Stimulated activated CD4-positive, alpha-beta T cell treated with anti-CD3 and anti-CD28 coated beads, TNF-alpha, amount 100 ng/mL, for 24 hours (primary cell): ENCODE data around the gene ABAT.
"Not testable (repeated sequence)": the region's sequence is repeated elsewhere in the genome, so short reads cannot be mapped to it uniquely, and the experiment has no call there.

Experiments
- DNase-seq, 3 experiments: peaks; one replicate each; pipeline ENCODE4 v3.0.0-alpha.2; 2020; ENCODE audit warnings: low read depth in 3 of 3

ABAT gene

DNA sequence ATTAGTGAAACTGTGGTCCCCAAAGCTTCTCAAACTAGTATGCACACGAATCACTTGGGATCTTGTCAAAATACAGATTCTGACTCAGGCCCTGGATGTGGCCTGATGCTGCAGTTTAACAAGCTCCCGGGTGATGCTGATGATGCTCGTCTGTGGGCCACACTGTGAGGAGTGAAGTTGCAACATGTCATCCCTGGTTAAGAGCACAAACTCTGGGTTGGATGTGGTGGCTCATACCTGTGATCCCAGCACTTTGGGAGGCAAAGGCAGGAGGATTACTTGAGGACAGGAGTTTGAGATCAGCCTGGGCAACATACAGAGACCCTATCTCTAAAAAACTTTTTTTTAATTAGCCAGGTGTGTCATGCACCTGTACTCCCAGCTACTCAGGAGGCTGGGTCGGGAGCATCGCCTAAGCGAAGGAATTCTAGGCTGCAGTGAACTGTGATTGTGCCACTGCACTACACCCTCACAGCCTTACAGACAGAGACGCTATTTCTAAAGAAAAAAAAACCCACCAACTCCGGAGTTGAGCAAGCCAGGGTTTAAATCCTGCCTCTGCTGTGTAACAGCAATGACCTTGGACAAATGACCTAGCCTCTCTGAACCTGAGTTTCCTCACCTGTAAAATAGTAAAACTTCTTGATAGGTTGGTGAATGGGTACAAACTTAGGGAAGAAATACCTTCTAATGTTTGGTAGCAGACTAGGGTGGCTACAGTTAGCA lies 24.4 kb upstream of the ABAT start:
- no peak for DNase-seq

DNA sequence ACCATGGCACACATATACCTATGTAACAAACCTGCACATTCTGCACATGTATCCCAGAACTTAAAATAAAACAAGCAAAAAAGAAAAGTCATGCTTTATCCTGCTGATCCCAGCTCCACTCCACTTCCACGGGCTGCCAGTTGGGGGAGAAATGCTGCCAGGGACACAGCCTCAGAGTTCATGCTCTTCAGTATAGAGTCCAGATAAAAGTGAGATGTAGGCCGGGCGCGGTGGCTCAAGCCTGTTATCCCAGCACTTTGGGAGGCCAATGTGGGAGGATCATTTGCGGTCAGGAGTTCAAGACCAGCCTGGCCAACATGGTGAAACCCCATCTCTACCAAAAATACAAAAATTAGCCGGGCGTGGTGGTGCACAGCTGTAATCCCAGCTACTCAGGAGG lies 22.5 kb upstream of the ABAT start:
- DNase-seq = not testable (repeated sequence)

DNA sequence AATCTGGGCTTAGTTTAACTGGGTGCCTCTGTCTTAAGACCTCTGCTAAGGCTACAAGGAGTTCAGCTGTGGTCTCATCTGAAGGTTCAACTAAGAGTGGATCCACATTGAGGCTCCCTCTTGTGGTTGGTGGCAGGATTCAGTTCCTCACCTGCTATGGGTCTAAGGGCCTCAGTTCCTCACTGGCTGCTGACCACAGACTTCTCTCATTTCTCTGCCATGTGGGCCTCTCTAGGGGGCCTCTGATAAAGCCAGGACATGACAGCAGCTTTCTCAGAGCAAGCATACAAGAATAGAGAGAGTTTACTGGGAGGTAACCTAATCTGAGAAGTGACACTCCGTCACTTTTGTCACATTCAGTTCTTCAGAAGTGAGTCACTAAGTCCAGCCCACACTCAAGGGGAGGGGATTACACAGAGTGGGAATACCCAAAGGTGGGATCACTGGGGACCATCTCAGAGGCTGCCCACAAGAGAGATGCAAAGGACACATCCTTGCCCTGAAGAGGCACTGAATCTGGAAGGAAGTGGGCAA lies 19.2 kb upstream of the ABAT start:
- peak in 1 of 3 experiments; percentile 21 for DNase-seq

GRCh38 chr16:8656376-8656775 lies 18.0 kb upstream of the ABAT start:
- no peak for DNase-seq

GRCh38 chr16:8660841-8661301 lies 13.5 kb upstream of the ABAT start:
- peak in 2 of 3 experiments; percentile 33 to 40 for DNase-seq

DNA sequence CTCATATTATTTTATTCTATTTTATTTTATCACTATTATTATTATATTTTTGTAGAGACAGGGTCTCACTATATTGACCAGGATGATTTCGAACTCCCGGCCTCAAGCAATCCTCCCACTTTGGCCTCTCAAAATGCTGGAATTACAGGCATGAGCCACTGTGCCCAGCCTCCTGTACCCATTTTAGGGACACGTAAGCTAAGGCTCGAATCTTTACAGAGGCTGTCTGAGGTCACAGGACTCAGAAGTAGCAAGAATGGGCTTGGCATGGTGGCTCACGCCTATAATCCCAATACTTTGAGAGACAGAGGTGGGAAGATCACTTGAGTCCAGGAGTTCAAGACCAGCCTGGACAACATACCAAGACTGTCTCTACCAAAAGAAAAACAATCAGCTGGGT lies 12.7 kb upstream of the ABAT start:
- DNase-seq = no peak

GRCh38 chr16:8663192-8664089 lies 11.0 kb upstream of the ABAT start:
- DNase-seq = no peak

- no peak for DNase-seq
Observed at GRCh38 chr16:8665529-8665928, 8.9 kb upstream of the ABAT start.

DNA sequence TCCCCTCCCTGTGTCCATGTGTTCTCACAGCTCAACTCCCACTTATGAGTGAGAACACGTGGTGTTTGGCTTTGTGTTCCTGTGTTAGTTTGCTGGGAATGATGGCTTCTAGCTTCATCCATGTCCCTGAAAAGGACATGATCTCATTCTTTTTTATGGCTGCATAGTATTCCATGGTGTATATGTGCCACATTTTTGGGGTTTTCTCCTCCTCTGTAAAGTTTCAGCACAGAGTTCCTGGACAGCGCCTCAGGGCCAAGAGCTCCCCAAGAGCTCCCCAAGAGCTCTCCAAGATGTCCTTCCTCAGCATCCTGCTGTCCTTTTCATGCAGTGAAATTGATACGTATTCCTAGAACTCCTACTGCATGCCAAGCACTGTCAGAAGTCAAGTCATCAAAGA lies 6.9 kb upstream of the ABAT start:
- no peak for DNase-seq

- DNase-seq = no peak
Observed at GRCh38 chr16:8668113-8668512, 6.3 kb upstream of the ABAT start.

GRCh38 chr16:8669481-8669880 lies 4.9 kb upstream of the ABAT start:
- no peak for DNase-seq

DNA sequence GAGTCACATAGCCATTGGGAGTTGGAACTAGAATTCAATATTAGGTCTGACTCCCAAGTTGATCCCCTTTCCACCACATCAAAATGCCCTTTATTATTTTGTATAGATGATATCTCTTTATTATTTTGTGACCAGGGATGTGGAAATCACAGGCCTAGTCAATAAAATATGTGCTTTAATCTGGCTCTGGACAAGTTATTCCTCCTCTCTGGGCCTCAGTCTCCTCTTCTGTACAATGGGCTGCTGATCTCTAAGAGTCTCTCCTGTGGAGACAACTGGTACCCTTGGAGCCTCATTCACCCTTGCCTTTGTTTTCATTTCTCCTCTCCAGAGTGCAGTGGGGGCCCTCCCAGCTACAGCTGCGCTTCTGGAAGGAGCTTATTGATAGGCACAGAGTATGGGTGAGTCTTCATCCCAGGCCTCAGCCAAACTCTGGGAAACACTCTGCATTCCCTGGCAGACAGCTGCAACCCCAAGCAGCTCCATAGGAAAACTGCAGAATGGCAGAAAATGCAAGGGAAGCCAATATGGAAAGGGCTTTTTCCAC lies 4.3 kb upstream of the ABAT start:
- no peak for DNase-seq

GRCh38 chr16:8673611-8674412 lies 605 bp upstream of the ABAT start:
- DNase-seq = peak in 1 of 3 experiments; percentile 3

GRCh38 chr16:8675183-8676159 lies 1.1 kb downstream of the ABAT start:
- peak; percentile 19 to 57 (median 29) for DNase-seq

GRCh38 chr16:8676160-8676547 lies 1.7 kb downstream of the ABAT start:
- DNase-seq = no peak

GRCh38 chr16:8676737-8677375 lies 2.4 kb downstream of the ABAT start:
- DNase-seq = no peak

GRCh38 chr16:8677481-8677880 lies 3.1 kb downstream of the ABAT start:
- DNase-seq = no peak

- no peak for DNase-seq
Observed at GRCh38 chr16:8678068-8678927, 3.9 kb downstream of the ABAT start.

DNA sequence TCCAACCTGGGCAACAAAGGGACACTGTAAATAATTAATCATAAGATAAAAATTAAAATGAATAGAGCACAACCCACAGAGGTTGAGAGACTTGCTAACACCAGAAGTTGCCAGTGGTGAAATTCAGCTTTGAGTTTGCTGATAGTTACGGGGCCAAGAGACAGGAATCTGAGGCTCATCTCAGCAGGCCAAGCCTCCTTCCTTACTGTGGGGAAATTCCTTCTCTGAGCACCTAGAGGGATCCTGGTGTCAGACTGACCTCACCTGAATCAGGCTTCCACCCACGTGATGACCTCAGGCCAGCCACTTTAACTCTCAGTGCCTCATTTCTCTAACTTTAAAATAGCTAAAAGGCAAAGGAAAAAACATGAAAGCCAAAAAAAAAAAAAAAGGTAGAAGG lies 4.7 kb downstream of the ABAT start:
- no peak for DNase-seq
